SU-DHL-6 (cell line): ENCODE measurements around the gene SHC3.

Source experiments
- CTCF ChIP-seq: fragments of 200-600 bp; sonication (generic); IDR thresholded peaks from one replicate; pipeline ENCODE4 v1.5.1; 2017; ENCODE audit warnings: antibody characterized with exemption, mild to moderate bottlenecking, low read length, moderate library complexity; ENCODE audit not compliant: insufficient read depth, poor library complexity, severe bottlenecking
- EZH2phosphoT487 ChIP-seq: fragments of 200-600 bp; sonication (generic), shearing (Covaris generic); conservative IDR thresholded peaks from 2 replicates; pipeline ENCODE4 v1.6.1; 2018; ENCODE audit warnings: mild to moderate bottlenecking, antibody characterized with exemption, low read length, moderate library complexity, mixed read lengths

- TF ChIP-seq CTCF (no peak), EZH2phosphoT487 (no peak)
These were observed 64.8 kb downstream of the SHC3 start for GRCh38 chr9:89113851-89114250.
